ENCODE results near the gene TMEM271.
"Not testable (repeated sequence)": the region's sequence is repeated elsewhere in the genome, so short reads cannot be mapped to it uniquely, and the experiment has no call there.

TMEM271 gene

DNA sequence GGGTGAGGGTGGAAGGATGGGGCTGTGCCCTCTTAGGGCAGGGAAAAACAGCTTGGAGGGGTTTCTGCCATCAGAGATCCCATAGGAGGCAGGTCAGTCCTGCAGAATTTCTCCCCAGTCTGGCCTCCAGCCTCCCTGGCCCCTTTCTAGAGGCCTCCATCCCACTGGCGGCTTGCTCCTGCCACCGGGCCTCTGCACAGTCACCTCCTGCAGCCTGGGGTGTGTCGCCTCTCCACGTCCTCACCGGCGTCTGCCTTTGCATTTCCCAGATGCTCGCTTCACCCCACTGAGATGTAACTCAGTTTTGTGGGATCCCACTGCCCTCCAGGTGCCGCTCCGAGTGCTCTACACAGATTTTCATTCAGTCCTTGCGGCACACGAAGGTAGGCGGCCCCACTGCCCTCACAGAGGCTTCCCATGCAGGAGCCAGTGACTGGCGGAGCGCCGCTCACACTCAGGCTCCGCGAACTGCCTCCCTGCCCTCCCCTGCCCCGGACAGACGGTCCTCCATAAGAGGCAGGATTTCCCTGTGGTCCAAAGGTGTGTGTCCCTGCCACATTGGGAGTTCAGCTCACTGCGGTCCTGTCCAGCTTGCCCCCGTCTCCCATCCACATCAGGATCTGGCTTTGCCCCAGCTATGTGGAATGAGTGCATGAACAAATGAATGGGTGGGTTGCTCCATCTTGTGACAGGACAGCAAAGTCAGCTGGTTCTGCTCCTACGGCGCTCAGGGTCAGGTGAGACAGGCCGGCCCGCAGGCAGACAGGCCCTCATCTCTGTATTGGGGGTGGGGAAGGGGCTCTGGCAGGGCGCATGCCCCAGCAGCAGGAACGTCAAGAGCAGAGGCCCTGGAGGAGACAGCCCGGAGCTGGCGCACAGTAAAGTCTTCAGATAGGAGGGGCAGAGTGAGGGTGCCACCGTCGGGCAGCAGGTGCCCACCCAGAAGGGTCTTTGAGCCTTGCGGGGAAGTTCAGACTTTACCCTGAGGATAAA is 2.7 kb upstream of the TMEM271 start:
- DNase-seq, result no peak

DNA sequence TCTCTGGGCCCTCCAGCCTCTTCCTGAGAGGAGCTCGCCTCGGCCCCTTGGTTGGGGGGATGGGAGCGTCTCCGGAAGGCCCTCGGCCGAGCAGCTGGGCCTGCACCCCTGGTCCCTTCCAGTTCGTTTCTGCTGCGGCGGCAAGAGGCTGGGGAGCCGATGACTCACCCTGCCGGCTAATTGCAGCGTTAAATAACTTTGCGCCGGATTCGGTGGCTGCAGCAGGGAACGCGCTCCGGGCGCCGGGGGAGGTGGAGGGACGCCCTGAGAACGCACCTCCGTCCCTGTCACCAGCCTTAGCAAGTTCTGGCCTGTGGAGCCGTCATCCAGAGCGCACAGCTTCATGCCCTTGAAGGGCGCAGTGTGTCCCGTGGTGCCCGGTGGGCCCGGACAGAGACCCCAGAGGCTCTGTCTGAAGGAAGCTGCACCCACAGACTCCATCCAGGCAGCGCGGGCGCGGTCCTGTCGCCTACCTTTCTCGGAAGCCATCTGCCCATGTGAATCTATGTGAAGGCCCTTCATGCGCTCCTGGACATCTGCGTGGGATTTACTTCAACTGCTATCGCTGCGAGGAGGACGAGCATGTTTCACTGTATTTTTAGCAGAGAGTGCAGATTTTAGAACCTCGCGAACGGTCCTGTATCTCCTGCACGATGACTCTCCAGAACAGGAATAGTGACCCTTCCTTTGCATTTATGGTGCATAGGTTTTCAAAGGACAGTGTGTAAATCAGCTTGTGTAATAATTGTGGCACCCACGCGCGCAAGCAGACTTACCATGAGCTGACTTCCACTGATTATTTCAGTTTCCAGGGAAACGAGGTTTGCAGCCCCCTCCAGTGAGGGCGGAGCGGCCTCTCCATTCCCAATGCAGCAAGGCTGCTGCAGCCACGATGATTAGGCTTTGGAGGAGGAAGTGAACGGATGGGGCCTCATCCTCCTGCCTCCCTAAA is 1.7 kb upstream of the TMEM271 start:
- DNase-seq, result no peak

DNA sequence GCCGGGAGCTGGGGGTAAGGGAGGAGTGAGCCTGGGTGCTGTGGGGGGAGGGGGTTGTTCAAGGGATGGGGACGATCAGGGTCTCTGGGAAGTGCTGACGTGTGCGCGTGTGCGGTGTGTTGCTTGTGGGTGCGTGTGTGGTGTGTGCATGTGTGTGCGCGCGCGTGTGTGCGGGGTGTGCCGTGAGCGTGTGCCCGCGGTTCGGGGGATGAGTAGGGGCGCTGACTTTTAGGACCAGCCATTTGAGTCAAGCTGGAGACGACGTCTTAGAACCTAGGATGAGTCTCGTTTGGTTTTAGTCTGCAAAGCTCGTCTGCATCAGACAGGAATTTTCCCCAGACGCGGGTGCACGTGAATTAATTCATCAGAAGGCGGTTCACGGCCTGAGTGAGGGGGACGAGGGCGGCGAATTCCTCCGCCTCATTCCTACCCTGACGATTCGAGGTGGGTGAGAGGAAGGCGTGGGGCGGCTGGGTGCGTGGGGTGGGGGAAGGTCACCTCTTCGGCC is 950 bp upstream of the TMEM271 start:
- no peak for DNase-seq

DNA sequence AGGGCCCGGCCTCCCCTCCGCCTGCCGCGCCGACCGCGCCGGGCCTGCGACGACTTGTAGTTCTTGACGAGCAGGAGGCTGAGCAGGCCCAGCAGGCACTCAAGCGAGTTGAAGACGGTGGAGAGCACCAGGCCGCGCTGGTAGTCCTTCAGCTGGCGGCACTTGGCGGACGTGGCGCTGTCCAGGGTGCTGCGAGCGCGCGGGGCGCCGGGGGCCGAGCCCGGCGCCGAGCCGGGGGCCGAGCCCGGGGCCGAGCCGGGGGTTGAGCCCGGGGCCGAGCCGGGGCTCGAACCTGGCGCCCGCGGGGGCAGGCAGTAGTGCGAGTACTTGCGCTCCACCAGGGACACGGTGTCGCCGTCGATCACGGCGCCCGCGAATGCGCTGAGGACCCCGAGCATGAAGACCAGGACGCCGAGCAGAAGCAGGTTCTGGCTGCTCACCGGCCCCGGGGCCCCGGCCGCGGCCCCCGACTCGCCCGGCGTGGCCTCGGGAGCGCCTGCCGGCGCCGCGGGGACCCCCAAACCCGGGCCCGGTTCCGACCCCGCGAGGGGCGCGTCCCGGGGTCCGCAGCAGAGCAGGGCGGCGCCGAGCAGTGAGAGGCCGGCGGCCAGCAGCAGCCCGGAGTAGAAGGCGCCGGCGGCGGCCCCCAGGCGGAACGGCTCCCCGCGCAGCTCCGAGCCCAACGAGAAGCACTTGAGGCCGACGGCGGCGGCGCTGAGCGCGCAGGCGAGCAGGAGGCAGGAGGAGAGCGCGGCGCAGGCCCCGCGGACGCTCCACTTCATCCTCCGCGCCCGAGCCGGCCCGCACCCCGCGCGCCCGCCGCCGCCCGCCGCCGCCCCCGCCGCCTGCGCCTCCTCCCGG is 584 bp downstream of the TMEM271 start:
- DNase-seq, result no peak

DNA sequence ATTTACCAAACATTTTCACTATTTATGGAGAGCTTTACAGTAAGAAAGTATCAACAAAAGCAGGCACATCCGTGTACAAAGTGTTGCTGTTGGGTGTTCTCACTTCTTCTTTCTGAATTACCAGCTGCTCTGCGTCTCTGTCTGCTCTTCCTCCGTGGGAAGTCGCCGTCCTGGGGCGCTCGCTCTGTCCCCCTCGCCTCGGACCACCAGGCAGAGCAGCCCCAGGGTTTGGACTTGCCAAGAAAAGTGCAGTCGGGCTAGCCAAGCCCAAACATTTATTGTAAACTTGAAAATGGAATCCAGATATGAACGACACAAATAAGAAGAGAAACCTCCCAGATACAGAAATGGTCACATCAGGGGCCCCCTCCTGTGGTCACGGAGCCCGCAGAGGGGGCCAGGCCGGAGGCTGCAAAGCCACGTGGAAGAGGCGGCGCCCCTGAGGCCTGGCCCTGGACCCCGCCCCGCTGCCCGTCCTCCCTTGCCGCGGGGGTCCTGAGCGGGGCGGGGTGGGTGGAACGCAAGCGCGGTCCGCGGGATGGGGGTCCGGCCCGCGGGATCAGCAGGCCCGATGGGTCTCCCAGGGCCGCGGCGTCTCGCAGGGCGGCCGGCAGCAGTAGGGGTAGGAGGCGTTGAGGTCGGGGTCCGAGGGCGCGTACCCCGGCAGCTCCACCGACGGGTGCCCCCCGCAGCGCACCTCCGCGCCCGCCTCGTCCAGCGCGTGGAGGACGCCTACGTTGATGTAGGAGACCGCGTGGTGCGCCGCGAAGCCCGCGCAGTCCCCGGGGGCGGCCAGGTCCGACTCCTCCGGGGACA is 1.5 kb downstream of the TMEM271 start:
- DNase-seq, result no peak

DNA sequence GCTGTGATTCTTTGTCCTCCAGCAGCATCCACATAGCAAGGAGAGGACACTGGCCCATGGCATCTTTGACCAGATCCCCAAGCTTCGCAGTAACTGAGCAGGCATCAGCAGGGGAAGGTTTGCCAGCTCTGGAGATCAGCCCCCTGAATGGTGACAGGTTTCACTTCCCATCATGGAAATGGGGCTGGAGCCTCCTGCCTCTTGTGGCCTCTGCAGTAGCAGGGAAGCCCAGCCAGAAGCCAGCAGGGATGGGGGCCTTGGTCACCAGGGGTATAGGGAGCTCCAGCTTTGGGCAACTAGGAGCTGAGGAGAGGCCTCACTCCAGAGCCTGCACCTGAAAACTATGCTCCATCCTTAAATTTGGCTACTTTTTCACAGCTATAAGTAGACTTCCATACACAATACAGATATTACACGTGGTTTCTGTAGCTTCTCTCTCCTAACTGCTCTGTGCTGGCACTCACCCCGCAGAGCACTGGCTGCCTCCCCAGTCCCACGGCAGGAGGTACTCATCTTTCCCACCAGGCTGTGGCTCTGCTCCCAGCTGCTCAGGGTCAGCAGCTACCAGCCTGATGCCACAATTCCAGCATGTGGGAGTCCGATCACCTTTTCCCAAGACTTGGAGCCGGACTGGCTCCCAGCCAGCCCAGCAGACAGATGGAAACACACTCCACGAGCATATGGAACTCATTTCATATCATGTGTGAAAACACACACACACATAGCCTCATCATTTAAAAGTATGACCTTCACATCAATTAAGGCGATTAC is 2.8 kb downstream of the TMEM271 start:
- DNase-seq, result no peak

DNA sequence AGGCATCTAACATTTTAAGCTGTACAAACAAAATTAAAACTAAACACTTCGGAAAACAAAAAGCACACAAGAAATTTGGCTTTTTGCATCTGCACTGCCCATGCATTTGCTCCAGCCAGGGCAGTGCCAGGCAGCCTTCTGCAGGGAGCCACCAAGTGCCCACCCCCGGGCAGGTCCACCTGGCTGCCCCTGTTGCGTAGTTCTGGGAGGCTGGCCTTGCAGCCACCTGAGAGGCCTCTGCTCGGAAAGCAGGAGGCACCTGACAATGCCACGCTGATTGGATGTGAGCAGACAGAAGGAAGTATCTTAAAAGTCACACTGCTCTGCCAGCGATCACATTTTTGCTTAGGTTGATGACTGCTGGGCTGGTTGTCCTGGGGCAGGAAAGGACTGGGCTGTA is 3.5 kb downstream of the TMEM271 start:
- DNase-seq, result no peak

DNA sequence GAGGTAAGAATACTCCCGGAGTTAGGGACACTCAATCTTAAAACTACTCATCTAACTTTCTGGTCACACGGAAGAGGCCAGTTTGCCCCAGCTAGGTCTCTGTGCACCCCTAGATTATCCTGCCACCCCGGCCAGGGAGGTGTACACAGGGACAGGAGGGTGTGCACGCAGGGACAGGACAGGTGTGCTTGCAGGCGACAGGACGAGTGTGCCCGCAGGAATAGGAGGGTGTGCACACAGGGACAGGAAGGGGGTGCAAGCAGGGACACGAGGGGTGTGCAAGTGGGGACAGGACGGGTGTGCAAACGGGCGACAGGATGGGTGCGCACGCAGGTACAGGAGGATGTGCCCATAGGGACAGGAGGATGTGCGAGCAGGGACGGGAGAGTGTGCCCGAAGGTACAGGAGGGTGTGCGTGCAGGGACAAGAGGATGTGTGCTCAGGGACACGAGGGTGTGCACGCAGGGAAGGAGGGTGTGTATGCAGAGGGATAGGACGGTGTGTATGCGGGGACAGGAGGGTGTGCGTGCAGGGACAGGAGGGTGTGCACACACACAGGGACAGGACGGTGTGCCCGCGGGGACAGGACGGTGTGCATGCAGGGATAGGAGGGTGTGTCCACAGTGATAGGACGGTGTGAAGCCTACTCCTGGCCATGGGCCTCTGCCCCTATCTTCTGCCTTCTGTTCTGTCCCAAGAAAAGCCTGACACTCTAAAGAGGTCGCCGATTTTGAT is 4.1 kb downstream of the TMEM271 start:
- DNase-seq, result no peak

DNA sequence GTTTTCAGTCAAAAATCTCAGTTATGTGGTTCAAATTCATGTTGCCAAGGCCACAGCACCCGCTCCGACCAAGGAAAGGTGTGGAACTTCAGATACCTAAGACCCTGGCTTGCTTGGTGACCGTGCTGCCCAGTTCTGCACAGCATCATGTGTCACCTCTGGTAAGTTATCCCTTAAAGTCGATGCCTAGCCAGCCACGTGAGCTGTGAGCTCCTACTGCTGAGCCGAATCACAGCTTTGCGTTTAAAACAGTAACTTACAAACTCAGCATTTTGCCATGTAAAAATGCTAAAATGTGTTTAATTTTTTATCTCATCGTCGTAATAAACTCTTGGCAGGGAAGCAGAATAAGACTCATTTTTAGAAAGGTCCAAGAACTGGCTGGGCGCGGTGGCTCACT is 5.3 kb downstream of the TMEM271 start:
- no peak for DNase-seq

DNA sequence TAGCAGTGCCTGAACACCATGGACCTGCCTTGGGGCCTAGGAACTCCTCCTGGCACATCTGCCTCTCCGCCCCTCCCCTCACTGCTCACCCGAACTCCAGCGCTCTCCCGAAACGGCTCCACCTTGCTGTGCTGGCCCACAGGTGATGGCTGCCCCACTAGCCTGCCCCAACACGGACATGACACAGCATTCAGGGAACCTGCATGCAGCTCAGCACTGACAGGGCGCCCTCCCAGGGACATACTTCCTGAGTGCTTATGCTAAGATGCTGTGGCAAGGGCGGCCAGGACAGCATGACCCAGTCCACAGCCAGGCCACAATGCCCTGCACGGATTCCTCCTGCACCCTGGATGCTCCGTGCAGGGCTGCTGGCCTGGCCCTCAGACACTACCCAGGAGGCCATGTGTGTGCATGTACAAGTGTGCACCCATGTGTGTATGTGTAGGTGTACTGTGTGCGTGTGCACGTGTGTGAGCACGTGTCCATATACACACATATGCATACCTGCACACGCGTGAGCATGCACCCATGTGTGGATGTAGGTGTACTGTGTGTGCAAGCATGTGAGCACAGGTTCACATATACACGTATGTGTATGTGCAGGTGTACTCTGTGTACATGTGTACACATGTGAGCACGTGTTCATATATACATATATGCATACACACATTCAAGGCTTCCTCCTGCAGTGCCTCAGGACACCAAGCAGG is 6.0 kb downstream of the TMEM271 start:
- no peak for DNase-seq

DNA sequence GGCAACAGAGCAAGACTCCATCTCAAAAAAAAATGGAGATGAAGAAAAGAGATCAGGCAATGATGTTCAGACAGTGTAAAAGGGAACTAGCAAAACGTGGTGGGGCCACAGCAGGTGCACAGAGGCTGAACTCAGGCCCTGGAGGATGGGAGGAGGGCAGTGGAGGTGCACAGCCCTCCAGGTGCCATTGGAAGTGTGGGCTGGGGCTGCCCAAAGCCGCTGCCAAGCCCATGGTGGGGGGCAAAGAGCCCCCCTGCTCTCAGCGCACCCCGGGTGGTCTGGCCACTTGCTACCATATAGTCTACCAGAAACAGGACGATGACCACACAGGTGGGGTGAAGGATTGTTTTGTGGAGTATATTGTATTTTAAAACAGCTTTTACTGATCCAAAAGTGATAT is 7.1 kb downstream of the TMEM271 start:
- no peak for DNase-seq

DNA sequence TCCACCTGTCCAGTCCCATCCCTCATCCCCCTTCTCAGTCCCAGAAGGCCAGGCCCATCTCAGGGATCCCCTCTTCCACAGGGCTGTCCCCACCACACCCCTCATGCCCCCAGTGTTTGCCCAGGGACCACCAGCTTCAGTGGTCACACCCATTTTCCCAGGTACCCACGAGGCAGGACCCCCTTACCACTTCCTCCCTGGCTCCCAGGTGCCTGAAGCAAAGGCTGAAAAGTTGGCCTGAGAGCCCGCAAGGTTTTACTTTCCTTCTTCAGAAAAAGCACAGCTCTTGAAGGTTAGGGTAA is 7.8 kb downstream of the TMEM271 start:
- no peak for DNase-seq

DNA sequence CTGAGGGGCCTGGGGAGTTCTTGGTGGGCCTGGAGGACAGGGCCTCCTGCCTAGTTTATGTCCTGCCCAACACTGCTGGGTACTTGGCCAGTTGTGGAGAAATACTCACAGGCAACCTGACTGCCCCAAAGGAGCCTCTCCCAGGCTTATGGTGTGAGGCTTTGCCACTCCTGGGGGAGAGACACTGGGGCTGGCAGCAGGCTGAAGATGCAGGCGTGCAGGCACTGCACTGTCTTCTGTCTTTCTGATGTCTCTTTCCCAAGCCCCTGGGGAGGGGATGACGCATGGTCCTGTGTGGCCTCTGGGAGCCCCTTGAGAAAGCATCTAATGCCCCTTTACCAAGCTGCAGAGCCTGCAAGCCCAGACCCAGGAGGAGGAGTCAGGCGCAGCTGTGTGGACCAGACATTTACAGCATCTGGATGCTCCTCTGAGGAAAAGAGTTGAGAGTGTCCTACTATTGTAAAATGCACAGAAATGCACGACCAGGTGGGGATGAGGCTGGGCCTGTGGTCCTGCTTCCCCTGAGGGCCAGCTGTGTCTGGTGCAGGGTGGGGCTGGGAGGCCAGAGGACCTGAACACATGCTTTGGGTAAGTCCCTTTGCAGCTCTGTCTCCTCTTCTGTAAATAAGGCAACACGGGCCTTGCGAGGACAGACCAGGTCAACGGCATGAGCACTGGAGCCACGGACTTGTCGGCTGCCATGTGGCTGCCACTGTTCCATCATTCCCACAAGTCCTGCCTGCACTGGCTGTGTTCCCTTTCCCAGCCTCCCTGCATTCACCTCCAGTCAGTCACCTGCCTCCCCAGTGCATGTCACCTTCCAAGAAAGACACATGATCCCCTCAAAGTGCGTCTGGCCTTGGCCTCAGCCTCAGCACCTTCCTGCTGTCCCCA is 8.4 kb downstream of the TMEM271 start:
- no peak for DNase-seq

DNA sequence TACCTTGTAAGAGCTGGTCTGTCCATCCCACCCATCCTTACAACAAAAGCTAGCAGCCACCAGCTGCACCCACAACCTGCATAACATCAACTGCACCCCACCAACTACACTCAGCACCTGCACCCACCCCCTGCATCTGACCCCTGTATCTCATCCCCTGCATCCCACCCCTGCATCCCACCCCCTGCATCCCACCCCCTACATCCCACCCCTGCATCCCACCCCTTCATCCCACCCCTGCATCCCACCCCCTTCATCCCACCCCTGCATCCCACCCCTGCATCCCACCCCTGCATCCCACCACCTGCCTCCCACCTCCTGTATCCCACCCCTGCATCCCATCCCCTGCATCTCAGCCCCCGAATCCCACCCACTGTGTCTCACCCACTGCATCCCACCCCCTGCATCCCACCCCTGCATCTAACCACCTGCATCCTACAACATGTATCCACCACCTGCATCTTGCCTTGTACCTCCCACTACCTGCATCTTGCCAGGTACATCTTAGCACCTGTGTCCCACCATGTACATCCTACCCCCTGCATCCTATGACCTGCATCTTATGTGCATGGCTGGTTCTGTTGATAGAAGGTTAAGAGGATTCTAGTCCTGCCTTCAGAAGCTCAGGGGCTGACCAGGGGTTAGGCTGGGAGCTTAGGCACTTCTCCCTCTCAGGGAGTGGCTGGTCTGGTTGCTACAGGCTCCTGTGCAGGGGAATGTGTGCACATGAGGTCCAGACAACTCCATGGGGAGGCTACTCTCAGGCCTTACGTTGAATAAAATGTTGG is 9.4 kb downstream of the TMEM271 start:
- DNase-seq, result no peak

DNA sequence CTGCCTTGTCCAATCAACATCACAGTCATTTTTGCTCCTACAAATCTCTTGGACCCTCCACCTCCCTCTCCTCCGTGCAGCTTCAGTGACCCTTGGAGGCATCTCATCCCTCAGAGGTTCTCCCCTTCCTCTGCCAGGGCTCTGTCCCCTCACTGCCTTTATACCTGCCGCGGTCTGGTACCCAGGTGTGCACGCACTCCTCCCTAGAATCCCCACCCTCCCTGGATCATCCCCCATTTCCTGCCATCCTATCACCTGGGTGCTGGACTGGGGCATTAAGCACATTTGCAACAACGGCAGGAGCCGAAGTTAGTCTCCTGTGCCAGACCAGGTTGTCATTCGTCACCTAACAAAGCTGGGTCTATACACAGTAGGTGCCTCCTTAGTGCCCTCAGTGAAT is 10.1 kb downstream of the TMEM271 start:
- DNase-seq, result no peak

DNA sequence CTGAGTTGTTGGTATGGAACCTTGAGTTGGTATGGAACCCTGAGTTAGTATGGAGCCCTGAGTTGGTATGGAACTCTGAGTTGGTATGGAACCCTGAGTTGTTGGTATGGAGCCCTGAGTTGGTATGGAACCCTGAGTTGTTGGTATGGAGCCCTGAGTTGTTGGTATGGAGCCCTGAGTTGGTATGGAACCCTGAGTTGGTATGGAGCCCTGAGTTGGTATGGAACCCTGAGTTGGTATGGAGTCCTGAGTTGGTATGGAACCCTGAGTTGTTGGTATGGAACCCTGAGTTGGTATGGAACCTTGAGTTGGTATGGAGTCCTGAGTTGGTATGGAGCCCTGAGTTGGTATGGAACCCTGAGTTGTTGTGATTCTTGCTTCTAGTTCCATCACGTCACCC is 10.5 kb downstream of the TMEM271 start:
- DNase-seq, result not testable (repeated sequence)

DNA sequence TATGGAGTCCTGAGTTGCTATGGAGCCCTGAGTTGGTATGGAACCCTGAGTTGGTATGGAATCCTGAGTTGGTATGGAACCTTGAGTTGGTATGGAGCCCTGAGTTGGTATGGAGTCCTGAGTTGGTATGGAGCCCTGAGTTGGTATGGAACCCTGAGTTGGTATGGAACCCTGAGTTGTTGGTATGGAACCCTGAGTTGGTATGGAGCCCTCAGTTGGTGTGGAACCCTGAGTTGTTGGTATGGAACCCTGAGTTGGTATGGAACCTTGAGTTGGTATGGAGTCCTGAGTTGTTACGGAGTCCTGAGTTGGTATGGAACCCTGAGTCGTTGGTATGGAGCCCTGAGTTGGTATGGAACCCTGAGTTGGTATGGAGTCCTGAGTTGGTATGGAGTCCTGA is 13.6 kb downstream of the TMEM271 start:
- not testable (repeated sequence) for DNase-seq

DNA sequence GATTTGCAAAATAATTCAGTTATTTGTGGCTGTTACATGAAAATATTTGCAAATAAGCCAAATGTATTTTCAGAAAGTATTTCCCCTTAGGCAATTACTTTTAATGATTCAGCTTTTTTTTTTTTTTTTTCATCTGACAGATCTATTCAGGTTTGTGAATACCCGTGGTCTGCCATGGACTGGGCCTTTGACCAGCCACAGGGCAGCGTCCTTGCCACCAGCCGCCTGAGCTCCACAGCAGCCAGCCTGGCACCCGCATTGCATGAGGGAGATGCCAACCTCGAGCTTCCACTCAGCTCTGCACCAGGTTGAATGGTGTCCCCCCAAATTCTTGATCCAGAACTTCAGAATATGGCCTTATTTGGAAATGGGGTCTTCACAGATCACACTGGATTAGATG is 14.7 kb downstream of the TMEM271 start:
- no peak for DNase-seq
